ENCODE data around the gene SGMS2.

DNA sequence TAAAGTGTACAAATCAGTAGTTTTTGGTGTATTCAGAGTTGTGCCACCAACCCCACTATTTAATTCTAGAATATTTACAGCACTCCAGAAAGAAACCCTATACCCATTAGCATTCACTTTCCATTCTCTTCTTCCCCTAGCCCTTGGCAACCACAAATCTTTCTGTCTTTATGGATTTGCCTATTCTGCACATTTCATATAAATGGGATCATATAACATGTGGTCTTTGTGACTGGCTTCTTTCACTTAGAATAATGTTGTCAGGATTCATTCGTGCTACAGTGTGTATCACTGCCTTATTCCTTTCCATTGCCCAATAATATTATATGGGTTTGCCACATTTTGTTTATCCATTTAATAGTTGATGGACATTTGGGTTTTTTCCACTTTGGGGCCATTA, 32.2 kb downstream of the SGMS2 start:
- no peak for TF ChIP-seq POLR2A (IDR thresholded peaks at IDR 0.05)
- TF ChIP-seq, protein P1, sequence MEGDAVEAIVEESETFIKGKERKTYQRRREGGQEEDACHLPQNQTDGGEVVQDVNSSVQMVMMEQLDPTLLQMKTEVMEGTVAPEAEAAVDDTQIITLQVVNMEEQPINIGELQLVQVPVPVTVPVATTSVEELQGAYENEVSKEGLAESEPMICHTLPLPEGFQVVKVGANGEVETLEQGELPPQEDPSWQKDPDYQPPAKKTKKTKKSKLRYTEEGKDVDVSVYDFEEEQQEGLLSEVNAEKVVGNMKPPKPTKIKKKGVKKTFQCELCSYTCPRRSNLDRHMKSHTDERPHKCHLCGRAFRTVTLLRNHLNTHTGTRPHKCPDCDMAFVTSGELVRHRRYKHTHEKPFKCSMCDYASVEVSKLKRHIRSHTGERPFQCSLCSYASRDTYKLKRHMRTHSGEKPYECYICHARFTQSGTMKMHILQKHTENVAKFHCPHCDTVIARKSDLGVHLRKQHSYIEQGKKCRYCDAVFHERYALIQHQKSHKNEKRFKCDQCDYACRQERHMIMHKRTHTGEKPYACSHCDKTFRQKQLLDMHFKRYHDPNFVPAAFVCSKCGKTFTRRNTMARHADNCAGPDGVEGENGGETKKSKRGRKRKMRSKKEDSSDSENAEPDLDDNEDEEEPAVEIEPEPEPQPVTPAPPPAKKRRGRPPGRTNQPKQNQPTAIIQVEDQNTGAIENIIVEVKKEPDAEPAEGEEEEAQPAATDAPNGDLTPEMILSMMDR (IDR thresholded peaks at IDR 0.05) = no peak
